RWPE2 (cell line): ENCODE results near the gene HTR1B.

Experiments used
- ATAC-seq: fragments of 200-7000 bp; cut with Tn5 transposase; 3 replicates; pipeline ENCODE4 v1.9.1; 2021; ENCODE audit warnings: low read depth
- DNase-seq: peaks from one replicate; pipeline ENCODE4 v3.0.0-alpha.2; 2020; ENCODE audit warnings: low spot score
- H3K27ac ChIP-seq: fragments of 450-650 bp; 2 replicates; pipeline ENCODE4 v1.5.1; 2017; ENCODE audit warnings: mild to moderate bottlenecking; ENCODE audit not compliant: poor library complexity, severe bottlenecking
- H3K27me3 ChIP-seq: fragments of 250-450 bp; sonication (Bioruptor Pico); 2 replicates; pipeline ENCODE4 v1.5.1; 2021; ENCODE audit warnings: mild to moderate bottlenecking, moderate library complexity; ENCODE audit not compliant: insufficient read depth, poor library complexity, severe bottlenecking
- H3K36me3 ChIP-seq: fragments of 250-450 bp; sonication (Bioruptor Pico); 2 replicates; pipeline ENCODE4 v1.5.1; 2020; ENCODE audit warnings: low read depth, mild to moderate bottlenecking, moderate library complexity
- H3K4me1 ChIP-seq: fragments of 250-450 bp; sonication (Bioruptor Pico); 2 replicates; pipeline ENCODE4 v1.5.1; 2021; ENCODE audit warnings: mild to moderate bottlenecking, moderate library complexity; ENCODE audit not compliant: insufficient read depth, poor library complexity, severe bottlenecking
- H3K4me3 ChIP-seq: fragments of 250-450 bp; sonication (Bioruptor Pico); 2 replicates; pipeline ENCODE4 v1.5.1; 2021; ENCODE audit warnings: mild to moderate bottlenecking, moderate library complexity; ENCODE audit not compliant: severe bottlenecking
- H3K9me3 ChIP-seq: fragments of 250-450 bp; sonication (Bioruptor Pico); 2 replicates; pipeline ENCODE4 v1.5.1; 2021; ENCODE audit warnings: mild to moderate bottlenecking, moderate library complexity; ENCODE audit not compliant: severe bottlenecking
- CTCF ChIP-seq: fragments of 450-650 bp; IDR thresholded peaks from one replicate; pipeline ENCODE4 v1.5.1; 2017; ENCODE audit warnings: mild to moderate bottlenecking, moderate library complexity; ENCODE audit not compliant: poor library complexity, severe bottlenecking

HTR1B gene

GRCh38 chr6:77468939-77469338 is 5.6 kb upstream of the HTR1B start:
- Histone ChIP-seq H3K9me3 (no peaks in the 10 kb centered on the region), H3K27me3 (no peaks in the 10 kb centered on the region), H3K27ac (no peak overlapping the region), H3K4me3 (no peak overlapping the region), H3K4me1 (no peaks in the 10 kb centered on the region), H3K36me3 (no peaks in the 10 kb centered on the region)
- no peak for TF ChIP-seq CTCF
- no peak for DNase-seq
- no peak for ATAC-seq

DNA sequence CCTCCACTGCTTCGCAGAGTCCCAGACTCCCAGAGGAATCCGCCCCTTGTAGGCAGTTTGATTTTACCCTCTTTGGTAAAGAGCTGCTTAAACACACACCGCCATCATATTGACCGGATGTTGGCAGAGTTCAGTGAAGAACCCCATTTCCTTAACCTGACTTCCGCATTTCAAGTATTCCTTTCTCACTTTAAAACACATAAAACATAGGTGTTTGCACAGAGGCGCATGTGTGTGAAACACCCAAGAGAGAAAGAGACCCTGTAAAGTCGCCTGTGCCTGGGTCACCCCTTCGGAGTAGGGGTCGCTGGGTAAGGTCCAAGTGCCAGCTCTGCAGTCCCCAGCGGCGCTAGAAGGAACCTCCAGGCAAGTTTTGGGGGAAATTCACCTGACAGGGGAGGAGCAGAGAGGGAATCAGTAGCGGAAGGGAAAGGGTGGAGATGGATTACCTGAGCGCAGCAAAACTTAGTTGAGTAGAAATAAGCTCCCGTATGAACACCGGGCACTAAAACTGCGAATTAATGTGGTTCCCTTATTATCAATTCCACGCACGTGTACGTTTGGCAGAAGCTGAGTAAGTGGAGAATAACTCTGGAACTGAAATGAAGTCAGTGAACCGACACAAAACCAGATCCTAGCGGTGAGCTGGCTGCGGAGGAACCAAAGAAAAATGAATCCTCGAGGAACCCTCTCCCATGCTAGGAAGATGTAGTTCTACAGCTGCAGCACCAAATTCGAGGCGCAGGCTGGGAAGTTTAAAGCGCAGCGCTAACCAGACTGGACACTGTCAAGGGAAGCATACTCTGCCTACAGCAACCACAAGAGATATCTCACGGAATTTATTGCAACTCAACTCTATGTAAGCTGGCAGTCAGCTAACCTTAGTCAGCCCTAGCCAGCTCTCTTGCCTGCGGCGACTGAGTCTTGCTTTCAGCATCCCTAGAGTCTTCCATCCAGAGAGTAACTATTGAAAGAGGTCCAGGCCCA is 3.5 kb upstream of the HTR1B start:
- no peak overlapping the region for H3K27ac ChIP-seq
- no peaks in the 10 kb centered on the region for H3K9me3 ChIP-seq
- ATAC-seq (no peak), DNase-seq (no peak)
- H3K27me3 ChIP-seq, result no peaks in the 10 kb centered on the region
- no peaks in the 10 kb centered on the region for H3K36me3 ChIP-seq
- peak overlapping the region; percentile 30 for H3K4me3 ChIP-seq
- peak; percentile 5 for TF ChIP-seq CTCF
- H3K4me1 ChIP-seq, result no peaks in the 10 kb centered on the region

GRCh38 chr6:77466055-77466450 is 2.8 kb upstream of the HTR1B start:
- ATAC-seq (peak; percentile 22; the same call in 1 of the 3 replicates), DNase-seq (no peak)

GRCh38 chr6:77464495-77464867 is 1.2 kb upstream of the HTR1B start:
- DNase-seq (no peak), ATAC-seq (no peak)
- Histone ChIP-seq H3K9me3 (no peaks in the 10 kb centered on the region), H3K27ac (peak overlapping the region; percentile 58), H3K36me3 (no peaks in the 10 kb centered on the region), H3K4me1 (peaks cover 4% of the 10 kb centered on the region), H3K27me3 (no peaks in the 10 kb centered on the region), H3K4me3 (peak overlapping the region; percentile 51)
- TF ChIP-seq CTCF, result no peak

More at GRCh38 chr6:77466055-77466450, 2.8 kb upstream of the HTR1B start:
- H3K27ac ChIP-seq, result no peak overlapping the region
- peak overlapping the region; percentile 30 for H3K4me3 ChIP-seq
- H3K27me3 ChIP-seq, result no peaks in the 10 kb centered on the region
- H3K4me1 ChIP-seq, result no peaks in the 10 kb centered on the region
- no peaks in the 10 kb centered on the region for H3K36me3 ChIP-seq
- no peaks in the 10 kb centered on the region for H3K9me3 ChIP-seq
- TF ChIP-seq CTCF, result peak; percentile 87

DNA sequence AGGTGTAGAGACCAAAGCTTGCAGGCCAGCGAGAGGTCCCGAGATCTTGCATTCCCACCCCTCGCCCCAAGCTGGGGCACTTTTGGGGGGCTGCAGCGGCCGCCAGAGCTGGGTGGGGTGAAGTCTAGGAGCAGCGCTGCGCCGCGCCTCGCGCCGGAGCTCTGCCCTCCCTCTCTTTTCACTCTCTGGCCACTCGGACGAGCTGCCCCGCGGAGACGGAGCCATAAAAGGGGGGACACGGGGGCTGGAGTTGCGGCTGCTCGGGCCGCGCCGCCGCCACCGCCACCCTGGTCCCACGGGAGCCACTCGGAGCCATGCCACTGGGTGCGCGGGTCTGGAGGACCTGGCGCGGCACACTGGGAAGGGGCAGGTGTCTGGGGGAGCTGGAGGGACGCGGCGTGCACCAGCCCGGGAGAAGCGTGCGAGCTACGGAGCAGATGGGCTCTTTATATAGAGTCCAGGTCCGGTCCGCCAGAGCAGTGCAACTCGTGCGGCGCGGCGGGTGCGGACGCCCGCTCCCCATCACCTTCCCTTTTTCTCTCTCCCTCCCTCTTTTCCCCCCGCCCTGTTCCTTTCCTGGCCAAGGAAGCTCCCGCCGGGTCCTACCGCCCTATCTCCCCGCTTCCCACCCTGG is 687 bp upstream of the HTR1B start:
- peak; percentile 53 for ATAC-seq
- peaks cover 8% of the 10 kb centered on the region for H3K4me1 ChIP-seq
- H3K27ac ChIP-seq, result peak overlapping the region; percentile 58
- H3K4me3 ChIP-seq, result peak overlapping the region; percentile 51
- H3K27me3 ChIP-seq, result no peaks in the 10 kb centered on the region
- no peak for TF ChIP-seq CTCF
- peak; percentile 57 for DNase-seq
- no peaks in the 10 kb centered on the region for H3K36me3 ChIP-seq
- H3K9me3 ChIP-seq, result no peaks in the 10 kb centered on the region
